ENCODE data around the gene GRAMD1B.
A peak's percentile ranks its signal among the peaks of the same experiment; 100 is the strongest.

The GRAMD1B gene

GRCh38 chr11:123477205-123477907, 47.3 kb downstream of the GRAMD1B start:
- DNase-seq: no peak

GRCh38 chr11:123478352-123478987, 48.4 kb downstream of the GRAMD1B start:
- peak; percentile 80 for DNase-seq

- DNase-seq: no peak
Measured at GRCh38 chr11:123479048-123479837, 49.2 kb downstream of the GRAMD1B start.

GRCh38 chr11:123480290-123480815, 50.3 kb downstream of the GRAMD1B start:
- no peak for DNase-seq

GRCh38 chr11:123480882-123481281, 50.8 kb downstream of the GRAMD1B start:
- no peak for DNase-seq

GRCh38 chr11:123481640-123482039, 51.6 kb downstream of the GRAMD1B start:
- no peak for DNase-seq

- DNase-seq: no peak
Measured at GRCh38 chr11:123482218-123482617, 52.1 kb downstream of the GRAMD1B start.

GRCh38 chr11:123483058-123483457, 53.0 kb downstream of the GRAMD1B start:
- no peak for DNase-seq

- DNase-seq: no peak
Measured at GRCh38 chr11:123483466-123483865, 53.4 kb downstream of the GRAMD1B start.

GRCh38 chr11:123484448-123484847, 54.4 kb downstream of the GRAMD1B start:
- no peak for DNase-seq

GRCh38 chr11:123487157-123487744, 57.2 kb downstream of the GRAMD1B start:
- DNase-seq: no peak

GRCh38 chr11:123490527-123490926, 60.5 kb downstream of the GRAMD1B start:
- no peak for DNase-seq

GRCh38 chr11:123491241-123491640, 61.2 kb downstream of the GRAMD1B start:
- DNase-seq: no peak

- DNase-seq: no peak
Measured at GRCh38 chr11:123493349-123494063, 63.4 kb downstream of the GRAMD1B start.

GRCh38 chr11:123494195-123495050, 64.4 kb downstream of the GRAMD1B start:
- DNase-seq: peak; percentile 63

- DNase-seq: no peak
Measured at GRCh38 chr11:123504401-123504800, 74.3 kb downstream of the GRAMD1B start.

- DNase-seq: no peak
Measured at GRCh38 chr11:123505546-123506299, 75.7 kb downstream of the GRAMD1B start.

GRCh38 chr11:123507043-123507442, 77.0 kb downstream of the GRAMD1B start:
- no peak for DNase-seq

- DNase-seq: peak; percentile 71
Measured at GRCh38 chr11:123509737-123510578, 79.9 kb downstream of the GRAMD1B start.

GRCh38 chr11:123510579-123510905, 80.5 kb downstream of the GRAMD1B start:
- DNase-seq: no peak
